Progenitor cell of endocrine pancreas (in vitro differentiated cells): Measurements from ENCODE around the gene OR56B1. TPM values are rescaled to one million over a fixed set of nuclear protein-coding genes. Genes with fewer than 3 reads are reported as not detected.

ENCODE experiments used
- DNase-seq: peaks from one replicate; pipeline ENCODE4 v3.0.0; 2021; ENCODE audit warnings: low spot score; ENCODE audit not compliant: unreplicated experiment
- H3K27ac Mint-ChIP-seq: 2 replicates; pipeline ENCODE4 v1.8.0; 2021; ENCODE audit warnings: mild to moderate bottlenecking, moderate library complexity, mixed read lengths
- H3K27me3 Mint-ChIP-seq: 2 replicates; pipeline ENCODE4 v1.8.0; 2021; ENCODE audit warnings: mixed read lengths
- H3K36me3 Mint-ChIP-seq: 2 replicates; pipeline ENCODE4 v1.8.0; 2022; ENCODE audit warnings: mixed read lengths; ENCODE audit not compliant: insufficient read depth
- H3K4me1 Mint-ChIP-seq: 2 replicates; pipeline ENCODE4 v1.8.0; 2021; ENCODE audit warnings: low read depth, mixed read lengths
- H3K4me3 Mint-ChIP-seq: 2 replicates; pipeline ENCODE4 v1.8.0; 2021; ENCODE audit warnings: low read depth, mild to moderate bottlenecking, moderate library complexity, mixed read lengths
- H3K9me3 Mint-ChIP-seq: 2 replicates; pipeline ENCODE4 v1.8.0; 2021; ENCODE audit warnings: low read depth, mixed read lengths
- CTCF ChIP-seq: fragments of 200-600 bp; sonication (generic); IDR thresholded peaks from one replicate; pipeline ENCODE4 v1.5.0; 2021; ENCODE audit warnings: antibody characterized with exemption, mild to moderate bottlenecking; ENCODE audit not compliant: unreplicated experiment
- total RNA-seq: library from RNA; stranded (reverse); gene quantifications from 2 replicates; pipeline ENCODE4 v1.2.1, GENCODE V29; 2021

OR56B1 gene
- total RNA-seq, 1 donor from 2014 or later, result not detected

DNA sequence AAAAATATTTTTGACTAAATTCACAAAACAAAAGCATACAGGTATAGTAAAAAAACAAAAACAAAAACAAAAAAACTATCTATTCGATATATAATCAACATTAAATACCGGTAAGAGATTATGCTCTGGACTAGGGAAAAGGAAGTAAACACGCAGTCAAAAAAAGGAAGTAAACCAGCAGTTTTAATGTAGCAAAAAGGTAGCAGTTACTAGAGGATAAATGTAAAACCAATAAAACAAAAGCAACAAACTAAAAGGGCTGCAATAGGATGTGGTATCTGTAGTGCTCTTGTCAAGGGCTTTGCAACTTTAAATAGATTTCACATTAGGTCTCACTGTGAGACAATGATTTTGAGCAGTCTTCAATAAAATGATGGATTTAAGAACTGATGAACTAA is 44.3 kb upstream of the OR56B1 start:
- H3K4me3 Mint-ChIP-seq, result no peak overlapping the region
- H3K9me3 Mint-ChIP-seq, result peaks cover 5% of the 10 kb centered on the region
- no peaks in the 10 kb centered on the region for H3K36me3 Mint-ChIP-seq
- H3K4me1 Mint-ChIP-seq, result peaks cover 4% of the 10 kb centered on the region
- H3K27ac Mint-ChIP-seq, result no peak overlapping the region
- TF ChIP-seq CTCF, result no peak
- DNase-seq, result no peak
- H3K27me3 Mint-ChIP-seq, result no peaks in the 10 kb centered on the region

- Mint-ChIP-seq H3K4me1 (peaks cover 4% of the 10 kb centered on the region), H3K36me3 (no peaks in the 10 kb centered on the region), H3K27ac (no peak overlapping the region), H3K27me3 (no peaks in the 10 kb centered on the region), H3K9me3 (no peaks in the 10 kb centered on the region), H3K4me3 (no peak overlapping the region)
- no peak for DNase-seq
- no peak for TF ChIP-seq CTCF
Observed at GRCh38 chr11:5694642-5695041, 41.6 kb upstream of the OR56B1 start.

GRCh38 chr11:5695580-5695979 is 40.7 kb upstream of the OR56B1 start:
- H3K9me3 Mint-ChIP-seq, result no peaks in the 10 kb centered on the region
- TF ChIP-seq CTCF, result no peak
- H3K4me3 Mint-ChIP-seq, result no peak overlapping the region
- no peaks in the 10 kb centered on the region for H3K4me1 Mint-ChIP-seq
- no peaks in the 10 kb centered on the region for H3K36me3 Mint-ChIP-seq
- no peaks in the 10 kb centered on the region for H3K27me3 Mint-ChIP-seq
- no peak overlapping the region for H3K27ac Mint-ChIP-seq
- no peak for DNase-seq

GRCh38 chr11:5696210-5696609 is 40.0 kb upstream of the OR56B1 start:
- Mint-ChIP-seq H3K4me3 (no peak overlapping the region), H3K4me1 (no peaks in the 10 kb centered on the region), H3K36me3 (no peaks in the 10 kb centered on the region), H3K9me3 (no peaks in the 10 kb centered on the region), H3K27me3 (no peaks in the 10 kb centered on the region), H3K27ac (no peak overlapping the region)
- no peak for DNase-seq
- no peak for TF ChIP-seq CTCF

GRCh38 chr11:5698281-5698680 is 38.0 kb upstream of the OR56B1 start:
- TF ChIP-seq CTCF, result no peak
- H3K4me1 Mint-ChIP-seq, result no peaks in the 10 kb centered on the region
- H3K9me3 Mint-ChIP-seq, result no peaks in the 10 kb centered on the region
- no peaks in the 10 kb centered on the region for H3K36me3 Mint-ChIP-seq
- H3K27me3 Mint-ChIP-seq, result no peaks in the 10 kb centered on the region
- H3K4me3 Mint-ChIP-seq, result no peak overlapping the region
- H3K27ac Mint-ChIP-seq, result no peak overlapping the region
- no peak for DNase-seq
